Central memory CD8-positive, alpha-beta T cell (primary cell): Measurements from ENCODE around the gene NRM.
A peak's percentile ranks its signal among the peaks of the same experiment; 100 is the strongest.
"Not testable (repeated sequence)": the region's sequence is repeated elsewhere in the genome, so short reads cannot be mapped to it uniquely, and the experiment has no call there.

Experiments used
- ATAC-seq: fragments of 150-1000 bp; cut with Tn5 transposase; replicated peaks from 2 replicates; pipeline ENCODE4 v1.10.0; 2022; ENCODE audit warnings: mild to moderate bottlenecking, moderate FRiP score, moderate number of reproducible peaks; ENCODE audit not compliant: poor library complexity, severe bottlenecking; ENCODE audit errors: extremely low read depth
- DNase-seq, 2 donors: peaks; one replicate each; pipeline ENCODE4 v3.0.0; 2021; ENCODE audit warnings: low spot score in 2 of 2
- H3K27ac Mint-ChIP-seq: one replicate; pipeline ENCODE4 v1.8.0; 2022; ENCODE audit warnings: low read depth, mild to moderate bottlenecking, moderate library complexity, mixed read lengths
- H3K27me3 Mint-ChIP-seq: one replicate; pipeline ENCODE4 v1.8.0; 2022; ENCODE audit warnings: mixed read lengths
- H3K36me3 Mint-ChIP-seq: one replicate; pipeline ENCODE4 v1.8.0; 2022; ENCODE audit warnings: mild to moderate bottlenecking, moderate library complexity, mixed read lengths; ENCODE audit not compliant: insufficient read depth
- H3K4me1 Mint-ChIP-seq: one replicate; pipeline ENCODE4 v1.8.0; 2022; ENCODE audit warnings: mixed read lengths
- H3K4me3 Mint-ChIP-seq: one replicate; pipeline ENCODE4 v1.8.0; 2022; ENCODE audit warnings: mild to moderate bottlenecking, moderate library complexity, mixed read lengths
- H3K9me3 Mint-ChIP-seq: one replicate; pipeline ENCODE4 v1.8.0; 2022; ENCODE audit warnings: mixed read lengths

The NRM gene

DNA sequence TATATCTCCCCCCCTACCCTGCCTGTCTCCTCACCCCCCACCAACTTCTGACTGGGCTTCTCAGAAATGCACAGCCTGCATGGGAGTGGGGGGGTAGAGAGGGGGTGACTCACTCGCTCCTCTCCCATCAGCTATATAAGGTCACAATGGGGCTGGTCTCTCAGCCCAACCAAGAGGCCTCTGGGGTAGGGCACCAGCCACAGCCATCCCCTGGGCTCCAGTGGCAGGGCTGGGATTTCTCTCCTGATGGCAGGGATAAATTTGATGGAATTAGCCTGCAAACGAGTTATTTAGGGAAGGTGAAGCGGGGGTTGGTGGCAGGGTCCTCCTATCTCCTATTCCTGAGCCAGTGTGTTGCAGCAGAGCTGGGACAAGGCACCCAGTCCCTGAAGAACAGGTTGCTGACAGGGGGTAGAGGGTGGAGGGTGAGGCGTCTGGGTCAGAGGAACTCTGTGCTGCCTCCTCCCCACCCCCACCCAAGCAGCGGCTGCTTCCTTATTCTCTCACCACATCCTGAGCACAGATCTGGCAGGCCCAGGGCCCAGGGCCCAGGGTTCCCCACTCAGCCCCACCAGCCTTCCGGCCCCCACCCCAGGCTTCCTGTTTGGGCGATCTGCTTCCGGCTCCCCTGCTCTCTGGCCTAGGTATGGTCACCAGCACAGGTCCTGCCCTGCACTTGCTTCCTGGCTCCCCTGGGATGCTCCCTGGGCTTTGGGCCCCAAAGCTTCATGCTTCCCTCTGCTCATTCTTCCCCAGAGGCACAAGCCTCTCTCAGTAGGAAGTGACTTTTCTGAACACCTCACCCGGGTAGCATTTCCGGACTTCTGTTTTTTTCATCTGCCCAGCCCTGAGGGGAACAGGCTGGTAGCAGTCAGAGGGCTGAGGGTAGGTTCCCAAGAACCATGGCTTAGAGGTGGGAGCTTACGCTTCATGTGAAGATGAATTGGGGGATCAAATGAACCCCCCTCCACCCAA is 8.4 kb downstream of the NRM start:
- Mint-ChIP-seq H3K36me3 (peaks cover 62% of the 10 kb centered on the region), H3K4me1 (peaks cover 62% of the 10 kb centered on the region), H3K4me3 (peak overlapping the region; percentile 92), H3K27ac (peak overlapping the region; percentile 99), H3K27me3 (no peaks in the 10 kb centered on the region), H3K9me3 (no peaks in the 10 kb centered on the region)
- DNase-seq (peak; percentile 71 to 86), ATAC-seq (peak; percentile 83)

DNA sequence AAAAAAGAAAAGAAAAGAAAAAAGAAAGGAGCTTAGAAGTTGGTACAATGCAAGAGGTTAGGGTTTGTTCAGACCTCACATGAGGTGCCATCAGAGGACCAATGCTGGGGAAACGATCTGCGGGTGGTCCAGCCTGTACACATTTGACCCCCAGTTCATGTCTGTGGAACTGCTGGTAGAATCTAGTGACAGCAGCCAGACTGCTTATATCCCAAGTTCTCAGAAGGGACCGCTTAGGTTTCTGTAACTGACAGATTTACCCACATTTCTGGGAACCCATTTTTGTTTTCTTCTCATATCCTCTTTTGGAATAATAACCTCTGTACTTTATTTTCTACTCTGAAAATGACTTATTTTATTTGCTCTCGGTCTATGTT is 9.0 kb downstream of the NRM start:
- no peak for ATAC-seq
- Mint-ChIP-seq H3K36me3 (peaks cover 69% of the 10 kb centered on the region), H3K4me1 (peaks cover 61% of the 10 kb centered on the region)

DNA sequence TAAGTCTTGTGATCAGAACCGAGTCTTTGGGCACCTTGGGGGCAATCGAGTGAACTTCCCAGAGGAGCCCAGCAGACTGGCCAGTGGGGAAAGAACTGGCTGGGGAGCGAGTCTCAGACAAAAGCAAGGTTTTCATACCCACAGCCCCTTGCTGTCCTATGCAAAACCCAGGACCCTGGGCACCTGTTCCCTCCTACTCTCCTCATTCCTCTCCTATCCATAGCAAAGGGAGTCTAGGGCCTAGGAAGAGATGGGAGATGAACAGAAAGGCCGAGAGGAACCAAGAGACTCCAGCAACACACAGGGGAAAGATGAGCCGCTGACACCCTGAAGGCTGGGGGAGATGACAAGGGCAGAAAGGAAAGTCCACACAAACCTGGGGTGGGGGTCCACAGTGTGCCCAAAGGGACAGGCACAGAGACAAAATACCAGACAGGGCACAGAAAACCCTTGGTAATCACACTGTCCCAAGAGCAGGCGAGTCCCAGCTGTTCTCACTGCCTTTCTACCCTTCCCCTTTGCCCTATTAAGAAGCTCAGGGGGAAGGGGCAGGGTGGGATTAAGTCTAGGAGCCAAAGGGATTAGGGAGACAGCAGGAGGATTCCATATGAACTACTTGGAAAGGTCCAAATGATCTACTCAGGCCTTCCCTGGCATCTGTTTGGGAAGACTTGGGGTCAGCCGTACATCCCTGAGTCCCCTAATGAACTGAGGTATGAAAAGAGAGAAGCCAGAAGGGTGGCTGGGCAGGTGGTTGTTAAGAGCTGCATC is 10.8 kb downstream of the NRM start:
- no peak for DNase-seq
- Mint-ChIP-seq H3K27me3 (no peaks in the 10 kb centered on the region), H3K4me1 (peaks cover 55% of the 10 kb centered on the region), H3K4me3 (peak overlapping the region; percentile 92), H3K27ac (peak overlapping the region; percentile 99), H3K9me3 (no peaks in the 10 kb centered on the region), H3K36me3 (peaks cover 67% of the 10 kb centered on the region)
- ATAC-seq = no peak

More for the DNA sequence above, 9.0 kb downstream of the NRM start:
- no peak for DNase-seq
- Mint-ChIP-seq H3K27ac (peak overlapping the region; percentile 99), H3K9me3 (no peaks in the 10 kb centered on the region), H3K27me3 (no peaks in the 10 kb centered on the region), H3K4me3 (peak overlapping the region; percentile 92)

GRCh38 chr6:30678964-30679726 is 11.6 kb downstream of the NRM start:
- H3K9me3 Mint-ChIP-seq = no peaks in the 10 kb centered on the region
- ATAC-seq (peak; percentile 42), DNase-seq (peak; percentile 86 to 94)
- peak overlapping the region; percentile 92 for H3K4me3 Mint-ChIP-seq
- H3K36me3 Mint-ChIP-seq = peaks cover 67% of the 10 kb centered on the region
- H3K27me3 Mint-ChIP-seq = no peaks in the 10 kb centered on the region
- H3K27ac Mint-ChIP-seq = peak overlapping the region; percentile 99
- H3K4me1 Mint-ChIP-seq = peaks cover 52% of the 10 kb centered on the region

GRCh38 chr6:30676660-30677285 is 14.0 kb downstream of the NRM start:
- ATAC-seq (no peak), DNase-seq (no peak)
- Mint-ChIP-seq H3K27me3 (no peaks in the 10 kb centered on the region), H3K27ac (peak overlapping the region; percentile 65), H3K9me3 (no peaks in the 10 kb centered on the region), H3K36me3 (peaks cover 62% of the 10 kb centered on the region), H3K4me3 (no peak overlapping the region), H3K4me1 (peaks cover 48% of the 10 kb centered on the region)

DNA sequence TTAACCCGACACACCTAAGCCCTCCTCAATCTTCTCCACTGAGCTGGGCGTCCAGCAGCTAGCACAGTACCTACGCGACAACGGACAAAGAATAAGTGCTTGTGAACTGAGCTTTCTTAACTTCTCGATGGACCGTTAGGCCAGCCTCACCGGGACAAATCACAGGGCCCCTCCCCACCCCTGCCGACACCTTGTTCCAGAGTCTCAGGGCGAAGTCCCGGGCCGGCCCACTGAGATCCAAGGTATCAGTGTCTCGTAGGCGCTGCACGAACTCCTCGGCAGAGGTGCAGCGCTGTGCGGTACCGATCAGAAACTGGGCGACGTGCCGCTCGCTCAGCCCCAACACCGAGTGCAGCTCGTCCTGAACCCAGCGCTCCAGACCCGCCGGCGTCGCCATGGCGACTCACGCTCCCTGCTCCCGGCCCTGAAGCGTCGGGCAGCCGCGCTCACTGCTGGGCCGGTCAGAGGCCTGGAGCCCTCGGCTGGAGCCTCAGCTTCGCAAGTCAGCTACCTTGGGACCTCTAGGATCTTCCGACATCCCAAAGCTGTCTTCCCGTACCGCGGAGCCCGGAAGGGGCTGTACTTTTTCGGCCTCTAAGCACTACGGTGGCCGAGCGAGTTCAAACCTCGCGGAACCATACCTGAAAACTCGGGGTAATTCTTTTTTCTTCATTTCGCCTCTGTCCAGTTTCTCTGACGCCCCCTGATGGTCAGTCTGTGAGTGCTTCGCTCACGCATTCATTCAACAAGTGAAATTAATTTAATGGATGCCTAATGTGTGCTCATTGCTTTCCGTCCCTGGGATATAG is 18.1 kb downstream of the NRM start, which contains the start of gene DHX16:
DHX16 (minus strand) TSS at position 562 of the 809 bp plus-strand sequence; CDS start at position 397, 165 bp downstream.
- Mint-ChIP-seq H3K9me3 (no peaks in the 10 kb centered on the region), H3K27me3 (no peaks in the 10 kb centered on the region), H3K27ac (peak within 1 kb of the TSS; percentile 82), H3K36me3 (peaks cover 46% of the 10 kb centered on the region), H3K4me1 (peaks cover 36% of the 10 kb centered on the region), H3K4me3 (peak within 1 kb of the TSS; percentile 95)
- DNase-seq = peak; percentile 80
- ATAC-seq = peak; percentile 71

GRCh38 chr6:30670760-30671527 is 19.8 kb downstream of the NRM start:
- H3K36me3 Mint-ChIP-seq = peaks cover 44% of the 10 kb centered on the region
- H3K4me3 Mint-ChIP-seq = peak overlapping the region; percentile 95
- H3K4me1 Mint-ChIP-seq = peaks cover 29% of the 10 kb centered on the region
- no peaks in the 10 kb centered on the region for H3K27me3 Mint-ChIP-seq
- no peaks in the 10 kb centered on the region for H3K9me3 Mint-ChIP-seq
- H3K27ac Mint-ChIP-seq = no peak overlapping the region
- no peak for ATAC-seq
- no peak for DNase-seq

DNA sequence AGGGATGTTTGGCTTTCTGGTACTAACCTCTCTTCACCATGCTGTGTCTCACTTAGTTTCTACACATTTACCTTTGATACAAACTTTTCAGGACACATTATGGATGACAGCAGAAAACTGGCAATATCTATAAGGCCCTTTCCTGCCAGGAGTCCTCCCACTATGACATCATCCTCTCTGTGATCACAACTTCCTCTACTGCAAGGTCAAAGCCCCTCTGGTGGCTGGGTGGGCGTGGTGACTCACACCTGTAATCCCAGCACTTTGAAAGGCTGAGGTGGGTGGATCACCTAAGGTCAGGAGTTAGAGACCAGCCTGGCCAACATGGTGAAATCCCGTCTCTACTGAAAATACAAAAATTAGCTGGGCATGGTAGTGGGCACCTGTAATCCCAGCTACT is 24.5 kb downstream of the NRM start:
- not testable (repeated sequence) for ATAC-seq, H3K4me3 Mint-ChIP-seq, DNase-seq, H3K27ac Mint-ChIP-seq, H3K9me3 Mint-ChIP-seq, H3K27me3 Mint-ChIP-seq
- Mint-ChIP-seq H3K4me1 (peaks cover 14% of the 10 kb centered on the region), H3K36me3 (peaks cover 73% of the 10 kb centered on the region)

- no peak for ATAC-seq
- H3K27ac Mint-ChIP-seq = no peak overlapping the region
- no peaks in the 10 kb centered on the region for H3K9me3 Mint-ChIP-seq
- no peak for DNase-seq
- H3K4me1 Mint-ChIP-seq = peaks cover 3% of the 10 kb centered on the region
- no peak overlapping the region for H3K4me3 Mint-ChIP-seq
- H3K27me3 Mint-ChIP-seq = no peaks in the 10 kb centered on the region
- peaks cover 72% of the 10 kb centered on the region for H3K36me3 Mint-ChIP-seq
Measured at GRCh38 chr6:30664994-30665767, 25.6 kb downstream of the NRM start.

DNA sequence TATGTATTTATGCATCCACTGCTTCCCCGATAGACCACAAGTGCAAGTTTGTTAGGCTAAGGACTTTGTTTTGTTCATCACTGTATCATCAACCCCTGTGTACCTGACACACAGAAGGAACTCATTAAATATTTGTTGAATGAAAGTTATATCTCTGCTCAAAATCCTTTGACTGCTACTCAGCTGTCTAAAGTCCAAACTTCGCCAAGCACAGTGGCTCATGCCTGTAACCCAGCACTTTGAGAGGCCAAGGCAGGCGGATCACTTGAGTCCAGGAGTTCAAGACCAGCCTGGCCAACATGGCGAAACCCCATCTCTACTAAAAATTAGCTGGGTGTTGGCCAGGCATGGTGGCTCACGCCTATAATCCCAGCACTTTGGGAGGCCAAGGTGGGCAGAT is 32.9 kb downstream of the NRM start:
- not testable (repeated sequence) for H3K9me3 Mint-ChIP-seq, DNase-seq, ATAC-seq, H3K27me3 Mint-ChIP-seq, H3K4me3 Mint-ChIP-seq
- Mint-ChIP-seq H3K4me1 (peaks cover 17% of the 10 kb centered on the region), H3K27ac (peak overlapping the region; percentile 26), H3K36me3 (peaks cover 65% of the 10 kb centered on the region)
